Activated naive CD4-positive, alpha-beta T cell treated with anti-CD3 and anti-CD28 coated beads, Interleukin-2, amount 50 U/mL, for 72 hours (primary cell): ENCODE data around the gene ZSCAN22. TPM values are rescaled to one million over a fixed set of nuclear protein-coding genes. Genes with fewer than 3 reads are reported as not detected.
A peak's percentile ranks its signal among the peaks of the same experiment; 100 is the strongest.

Experiments used
- ATAC-seq, 2 donors: fragments of 150-1000 bp; cut with Tn5 transposase; 2 replicates each; pipeline ENCODE4 v1.10.0; 2021; ENCODE audit warnings: mild to moderate bottlenecking in 2 of 2, moderate library complexity in 2 of 2
- DNase-seq, 2 donors: peaks; one replicate each; pipeline ENCODE4 v3.0.0; 2021 to 2022; ENCODE audit warnings: low spot score in 2 of 2
- H3K27ac Mint-ChIP-seq, 2 donors: one replicate each; pipeline ENCODE4 v1.8.0; 2022; ENCODE audit warnings: mild to moderate bottlenecking in 2 of 2, mixed read lengths in 2 of 2
- H3K36me3 Mint-ChIP-seq, 2 donors: one replicate each; pipeline ENCODE4 v1.8.0; 2022; ENCODE audit warnings: mixed read lengths in 2 of 2
- H3K9me3 Mint-ChIP-seq, 2 donors: one replicate each; pipeline ENCODE4 v1.8.0; 2022; ENCODE audit warnings: mixed read lengths in 2 of 2
- total RNA-seq, 2 donors: library from RNA; stranded (reverse); gene quantifications; one replicate each; pipeline ENCODE4 v1.2.3, GENCODE V29; 2022

The ZSCAN22 gene
- 1 to 10 TPM; 3.1 to 4.3 TPM for total RNA-seq

- Mint-ChIP-seq H3K27ac (no peak within 1 kb of the TSS), H3K36me3 (peaks cover 4 to 8% of the 10 kb centered on the region in 2 donors), H3K9me3 (no peaks in the 10 kb centered on the region)
- ATAC-seq: peak; percentile 90 to 92
- peak; percentile 87 to 91 for DNase-seq
Measured at GRCh38 chr19:58326914-58327726, at the start of gene ZSCAN22. ZSCAN22 (plus strand) TSS chr19:58326994; CDS start chr19:58334803, 7,809 bp downstream.

DNA sequence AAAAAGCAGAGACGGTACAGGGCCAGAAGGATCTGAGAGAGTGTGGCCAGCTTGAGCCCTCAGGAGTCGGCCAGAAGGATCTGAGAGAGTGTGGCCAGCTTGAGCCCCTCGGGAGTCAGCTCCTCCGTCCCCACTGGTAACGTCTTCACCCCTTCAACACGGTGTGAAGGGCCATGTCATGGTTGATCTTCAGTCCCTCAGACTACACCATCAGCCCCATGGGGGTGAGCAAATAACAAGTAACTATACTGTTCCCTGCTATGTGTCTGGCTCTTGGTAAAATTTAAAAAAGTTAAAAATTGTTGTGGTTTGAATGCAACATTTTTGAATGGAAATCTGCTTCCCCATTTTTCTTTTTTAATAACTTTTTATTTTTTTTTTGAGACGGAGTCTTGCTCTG lies 49.6 kb upstream of the ZSCAN22 start:
- no peak overlapping the region for H3K27ac Mint-ChIP-seq

GRCh38 chr19:58277748-58278540 lies 48.9 kb upstream of the ZSCAN22 start:
- H3K36me3 Mint-ChIP-seq: peaks cover 51 to 76% of the 10 kb centered on the region in 2 donors
- ATAC-seq: peak in 1 of 2 donors; percentile 1
- H3K27ac Mint-ChIP-seq: peak overlapping the region; percentile 88 to 98

More for the DNA sequence above, 49.6 kb upstream of the ZSCAN22 start:
- H3K36me3 Mint-ChIP-seq: peaks cover 54 to 80% of the 10 kb centered on the region in 2 donors
- ATAC-seq (no peak), DNase-seq (no peak)
- H3K9me3 Mint-ChIP-seq: peaks cover 0 to 28% of the 10 kb centered on the region in 2 donors

DNA sequence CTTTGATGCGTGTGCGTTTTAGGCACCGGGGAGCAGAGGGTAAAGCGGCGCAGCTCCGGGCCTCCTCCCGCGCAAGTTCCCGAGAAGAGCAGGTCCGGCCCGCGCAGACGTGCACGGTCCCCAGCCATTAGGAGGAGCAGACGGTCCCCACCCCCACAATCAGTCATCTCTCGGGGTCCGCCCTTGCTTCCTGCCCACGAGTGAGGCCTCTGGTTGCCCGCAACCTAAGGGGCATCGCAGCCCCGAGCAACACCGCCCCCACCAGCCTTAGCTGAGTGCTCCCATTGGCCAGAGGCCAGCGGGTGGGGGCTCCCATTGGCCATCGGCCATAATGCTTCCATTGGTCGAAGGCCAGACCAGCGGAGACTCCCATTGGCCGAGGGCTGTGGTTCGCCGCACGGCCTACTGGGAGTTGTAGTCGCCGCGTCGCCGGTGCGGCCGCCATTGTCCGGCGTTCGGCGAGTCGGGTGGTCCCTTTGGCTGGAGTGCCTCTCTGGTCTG lies 48.2 kb upstream of the ZSCAN22 start, which contains the start of gene ZNF8:
Gene ZNF8 (plus strand): TSS at position 415 of the 501 bp plus-strand sequence. CDS start 127 bp downstream, outside the sequence.
- H3K9me3 Mint-ChIP-seq: peaks cover 0 to 28% of the 10 kb centered on the region in 2 donors
- H3K27ac Mint-ChIP-seq: peak within 1 kb of the TSS; percentile 88 to 98
- H3K36me3 Mint-ChIP-seq: peaks cover 51 to 81% of the 10 kb centered on the region in 2 donors
- peak; percentile 97 to 99 for DNase-seq
- peak; percentile 96 to 98 for ATAC-seq

More at GRCh38 chr19:58277748-58278540, 48.9 kb upstream of the ZSCAN22 start:
- DNase-seq: no peak
- H3K9me3 Mint-ChIP-seq: peaks cover 0 to 28% of the 10 kb centered on the region in 2 donors

GRCh38 chr19:58279042-58279924 lies 47.5 kb upstream of the ZSCAN22 start:
- H3K9me3 Mint-ChIP-seq: peaks cover 0 to 25% of the 10 kb centered on the region in 2 donors
- DNase-seq (peak; percentile 56 to 63), ATAC-seq (peak; percentile 20 to 30)

GRCh38 chr19:58279925-58280316 lies 46.9 kb upstream of the ZSCAN22 start:
- no peak for DNase-seq
- ATAC-seq: no peak
- Mint-ChIP-seq H3K9me3 (peaks cover 0 to 18% of the 10 kb centered on the region in 2 donors), H3K36me3 (peaks cover 42 to 69% of the 10 kb centered on the region in 2 donors), H3K27ac (peak overlapping the region; percentile 88 to 98)

More at GRCh38 chr19:58279042-58279924, 47.5 kb upstream of the ZSCAN22 start:
- H3K27ac Mint-ChIP-seq: peak overlapping the region; percentile 88 to 98
- H3K36me3 Mint-ChIP-seq: peaks cover 48 to 75% of the 10 kb centered on the region in 2 donors

- DNase-seq: no peak
- H3K27ac Mint-ChIP-seq: no peak overlapping the region
- no peak for ATAC-seq
- H3K36me3 Mint-ChIP-seq: peaks cover 57% of the 10 kb centered on the region in 2 donors
- H3K9me3 Mint-ChIP-seq: peaks cover 3 to 13% of the 10 kb centered on the region in 2 donors
Measured at GRCh38 chr19:58284199-58284598, 42.6 kb upstream of the ZSCAN22 start.

- no peak for ATAC-seq
- H3K9me3 Mint-ChIP-seq: peaks cover 23 to 28% of the 10 kb centered on the region in 2 donors
- no peak for DNase-seq
- H3K36me3 Mint-ChIP-seq: peaks cover 71 to 90% of the 10 kb centered on the region in 2 donors
- H3K27ac Mint-ChIP-seq: no peak overlapping the region
Measured at GRCh38 chr19:58291943-58292342, 34.9 kb upstream of the ZSCAN22 start.

- Mint-ChIP-seq H3K27ac (no peak overlapping the region), H3K9me3 (peaks cover 26 to 31% of the 10 kb centered on the region in 2 donors), H3K36me3 (peaks cover 57 to 76% of the 10 kb centered on the region in 2 donors)
- DNase-seq (no peak), ATAC-seq (no peak)
Measured at GRCh38 chr19:58294743-58295374, 31.9 kb upstream of the ZSCAN22 start.

- ATAC-seq: no peak
- Mint-ChIP-seq H3K9me3 (peaks cover 31 to 34% of the 10 kb centered on the region in 2 donors), H3K36me3 (peaks cover 68 to 80% of the 10 kb centered on the region in 2 donors)
Measured at GRCh38 chr19:58296104-58296503, 30.7 kb upstream of the ZSCAN22 start.

DNA sequence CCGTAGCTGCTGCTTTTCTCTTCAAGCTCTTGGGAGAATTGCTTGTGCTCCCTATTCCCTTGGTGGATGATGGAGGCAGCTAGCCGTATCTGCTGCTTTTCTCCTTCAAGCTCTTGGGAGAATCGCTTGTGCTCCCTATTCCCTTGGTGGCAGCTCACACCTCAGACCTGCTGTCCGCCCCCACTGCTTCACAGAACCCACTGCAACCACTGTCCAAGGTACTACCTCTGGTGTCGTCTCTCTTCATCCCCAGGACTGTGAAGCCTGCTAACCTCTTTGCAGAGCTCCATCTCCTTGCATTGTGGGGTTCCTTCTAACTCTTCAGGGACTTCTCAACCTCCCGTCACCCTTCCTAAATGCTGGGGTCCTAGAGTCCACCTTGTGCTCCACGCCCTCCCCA lies 26.2 kb upstream of the ZSCAN22 start:
- H3K9me3 Mint-ChIP-seq: peaks cover 4 to 12% of the 10 kb centered on the region in 2 donors
- no peak for ATAC-seq
- DNase-seq: no peak
- H3K36me3 Mint-ChIP-seq: peaks cover 33 to 62% of the 10 kb centered on the region in 2 donors
- peak overlapping the region in 1 of 2 donors; percentile 39 for H3K27ac Mint-ChIP-seq

More at GRCh38 chr19:58296104-58296503, 30.7 kb upstream of the ZSCAN22 start:
- no peak for DNase-seq
- H3K27ac Mint-ChIP-seq: no peak overlapping the region

DNA sequence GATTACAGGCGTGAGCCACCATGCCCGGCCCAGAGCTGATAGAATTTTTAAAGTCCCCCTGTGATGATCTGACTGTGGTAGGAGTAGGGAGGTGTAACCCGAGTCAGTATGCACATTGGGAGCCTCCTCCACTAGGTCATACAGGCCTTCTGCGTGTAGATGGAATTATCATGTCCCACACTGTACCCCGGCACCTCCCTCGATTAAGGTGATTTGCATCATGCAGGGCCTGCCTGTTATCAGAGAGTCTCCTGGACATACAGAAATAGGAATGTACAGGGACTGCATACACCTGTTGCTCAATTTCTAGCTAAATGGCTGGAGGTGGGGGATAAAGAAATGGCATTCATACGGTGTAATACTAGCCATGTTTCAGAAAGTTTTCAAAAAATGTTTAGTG lies 22.5 kb upstream of the ZSCAN22 start:
- Mint-ChIP-seq H3K27ac (peak overlapping the region in 1 of 2 donors; percentile 99), H3K9me3 (peaks cover 0 to 12% of the 10 kb centered on the region in 2 donors), H3K36me3 (peaks cover 40 to 80% of the 10 kb centered on the region in 2 donors)
- DNase-seq: no peak
- no peak for ATAC-seq

GRCh38 chr19:58304748-58305064 lies 22.1 kb upstream of the ZSCAN22 start:
- ATAC-seq (peak; percentile 3 to 8), DNase-seq (no peak)
- peaks cover 44 to 82% of the 10 kb centered on the region in 2 donors for H3K36me3 Mint-ChIP-seq
- H3K9me3 Mint-ChIP-seq: peaks cover 0 to 15% of the 10 kb centered on the region in 2 donors
- peak overlapping the region; percentile 99 for H3K27ac Mint-ChIP-seq

GRCh38 chr19:58305065-58305931 lies 21.5 kb upstream of the ZSCAN22 start, which contains the start of gene ERVK3-1:
ERVK3-1 (plus strand) TSS chr19:58305377; CDS start chr19:58312169, 6,792 bp downstream.
- Mint-ChIP-seq H3K36me3 (peaks cover 43 to 82% of the 10 kb centered on the region in 2 donors), H3K27ac (peak within 1 kb of the TSS; percentile 99), H3K9me3 (peaks cover 0 to 15% of the 10 kb centered on the region in 2 donors)
- ATAC-seq (peak; percentile 98 to 99), DNase-seq (peak; percentile 88 to 96)
